ENCODE measurements around the gene GZMA.
A peak's percentile ranks its signal among the peaks of the same experiment; 100 is the strongest.

GZMA gene

GRCh38 chr5:55136521-55136920 is 34.1 kb downstream of the GZMA start:
- no peak for DNase-seq (ENCODE audit: low read depth)

GRCh38 chr5:55140908-55141665 is 38.6 kb downstream of the GZMA start:
- no peak overlapping the region for H3K4me3 ChIP-seq (ENCODE audit: control insufficient read depth, low read depth, low read length)
- no peak for DNase-seq (ENCODE audit: low read depth)
- TF ChIP-seq CTCF (IDR thresholded peaks at IDR 0.05; ENCODE audit: control insufficient read depth, insufficient read depth, low read depth, low read length, missing control alignments): no peak

More at GRCh38 chr5:55136521-55136920, 34.1 kb downstream of the GZMA start:
- H3K4me3 ChIP-seq (ENCODE audit: control insufficient read depth, low read depth, low read length): no peak overlapping the region
- TF ChIP-seq CTCF (IDR thresholded peaks at IDR 0.05; ENCODE audit: control insufficient read depth, insufficient read depth, low read depth, low read length, missing control alignments): no peak

GRCh38 chr5:55141945-55142690 is 39.7 kb downstream of the GZMA start:
- no peak for TF ChIP-seq CTCF (IDR thresholded peaks at IDR 0.05; ENCODE audit: control insufficient read depth, insufficient read depth, low read depth, low read length, missing control alignments)
- H3K4me3 ChIP-seq (ENCODE audit: control insufficient read depth, low read depth, low read length): no peak overlapping the region
- DNase-seq (ENCODE audit: low read depth): no peak

GRCh38 chr5:55143624-55144023 is 41.2 kb downstream of the GZMA start:
- no peak for TF ChIP-seq CTCF (IDR thresholded peaks at IDR 0.05; ENCODE audit: control insufficient read depth, insufficient read depth, low read depth, low read length, missing control alignments)
- no peak for DNase-seq (ENCODE audit: low read depth)
- no peak overlapping the region for H3K4me3 ChIP-seq (ENCODE audit: control insufficient read depth, low read depth, low read length)

DNA sequence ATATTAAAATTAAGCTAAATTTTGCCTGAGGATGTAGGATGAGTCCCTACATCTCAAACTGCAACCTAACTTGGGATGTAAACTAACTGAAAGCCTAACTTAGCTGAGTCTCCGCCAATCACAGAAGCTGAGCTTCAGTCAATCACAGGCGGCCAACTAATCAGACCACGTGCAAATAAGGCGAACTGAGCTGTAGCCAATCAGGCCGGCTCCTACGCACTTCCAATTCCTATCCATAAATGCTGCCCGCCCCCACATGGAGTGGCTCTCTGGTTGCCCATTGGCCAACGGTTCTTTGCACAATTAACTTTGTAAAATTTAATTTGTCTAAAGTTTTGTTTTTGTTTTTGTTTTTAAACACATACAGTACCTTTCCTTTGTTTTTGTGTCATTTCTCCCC is 43.6 kb downstream of the GZMA start:
- H3K4me3 ChIP-seq (ENCODE audit: control insufficient read depth, low read depth, low read length): no peak overlapping the region
- no peak for TF ChIP-seq CTCF (IDR thresholded peaks at IDR 0.05; ENCODE audit: control insufficient read depth, insufficient read depth, low read depth, low read length, missing control alignments)
- no peak for DNase-seq (ENCODE audit: low read depth)

DNA sequence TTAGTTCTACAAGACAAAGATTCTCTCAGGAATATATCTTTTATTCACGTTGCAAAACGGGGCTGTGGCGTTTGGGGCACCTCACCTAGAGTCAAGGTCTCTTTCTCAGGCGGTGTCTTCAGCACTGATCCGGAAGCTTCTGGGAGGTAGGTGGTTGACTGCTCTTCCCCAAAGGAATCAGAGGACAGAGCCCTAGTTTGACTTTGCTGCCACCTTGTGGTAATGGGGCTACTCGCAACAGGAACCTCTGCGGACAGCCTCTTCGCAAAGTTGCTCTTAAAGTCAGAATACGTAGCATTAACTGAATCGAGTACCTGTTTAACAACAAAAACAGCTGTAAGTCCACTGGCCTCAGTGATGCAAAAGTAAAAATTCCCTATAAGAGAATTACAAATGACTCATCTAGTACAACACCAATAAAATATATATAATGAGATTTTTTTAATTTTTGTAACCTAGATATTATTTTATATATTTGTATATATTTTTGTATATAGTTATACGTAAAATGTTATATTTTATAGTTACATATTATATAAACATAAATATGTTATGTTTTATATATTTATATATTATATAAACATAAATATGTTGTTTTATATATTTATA is 44.2 kb downstream of the GZMA start:
- TF ChIP-seq CTCF (IDR thresholded peaks at IDR 0.05; ENCODE audit: control insufficient read depth, insufficient read depth, low read depth, low read length, missing control alignments): peak; percentile 98
- no peak overlapping the region for H3K4me3 ChIP-seq (ENCODE audit: control insufficient read depth, low read depth, low read length)
- DNase-seq (ENCODE audit: low read depth): peak; percentile 39

Measured in AG09309 (cell line).